NCI-H2171 treated with DMSO at 0.1 percent for 48 hours (cell line): ENCODE results near the gene DNAAF5.

Source experiments
- DNase-seq: peaks from one replicate; lab custom pipeline; 2025; lab: John Stamatoyannopoulos, UW

DNAAF5 gene

GRCh38 chr7:726084-726853, at the start of gene DNAAF5:
TSS of gene DNAAF5 (plus strand) at chr7:726699. CDS start at chr7:726721, 22 bp downstream.
- DNase-seq, result peak; percentile 91

- no peak for DNase-seq
Measured at GRCh38 chr7:676972-677385, 49.5 kb upstream of the DNAAF5 start.

- DNase-seq, result no peak
Measured at GRCh38 chr7:680411-681127, 45.9 kb upstream of the DNAAF5 start.

- no peak for DNase-seq
Measured at GRCh38 chr7:681551-682307, 44.8 kb upstream of the DNAAF5 start.

GRCh38 chr7:682810-683209, 43.7 kb upstream of the DNAAF5 start:
- no peak for DNase-seq

- no peak for DNase-seq
Measured at GRCh38 chr7:683526-684205, 42.8 kb upstream of the DNAAF5 start.

- no peak for DNase-seq
Measured at GRCh38 chr7:684416-684815, 42.1 kb upstream of the DNAAF5 start.

GRCh38 chr7:685540-685939, 41.0 kb upstream of the DNAAF5 start:
- DNase-seq, result no peak

- no peak for DNase-seq
Measured at GRCh38 chr7:690478-691360, 35.8 kb upstream of the DNAAF5 start.

- DNase-seq, result no peak
Measured at GRCh38 chr7:691361-692045, 35.0 kb upstream of the DNAAF5 start.

GRCh38 chr7:693280-693679, 33.2 kb upstream of the DNAAF5 start:
- DNase-seq, result no peak

- no peak for DNase-seq
Measured at GRCh38 chr7:696426-696811, 30.1 kb upstream of the DNAAF5 start.

- no peak for DNase-seq
Measured at GRCh38 chr7:696812-697551, 29.5 kb upstream of the DNAAF5 start.

GRCh38 chr7:698515-699475, 27.7 kb upstream of the DNAAF5 start:
- DNase-seq, result no peak

GRCh38 chr7:699476-700170, 26.9 kb upstream of the DNAAF5 start:
- no peak for DNase-seq

- DNase-seq, result no peak
Measured at GRCh38 chr7:701086-701671, 25.3 kb upstream of the DNAAF5 start.

- no peak for DNase-seq
Measured at GRCh38 chr7:703049-703448, 23.4 kb upstream of the DNAAF5 start.

GRCh38 chr7:706721-707120, 19.8 kb upstream of the DNAAF5 start:
- no peak for DNase-seq
